ENCODE results near the gene RANBP1. TPM values are rescaled to one million over a fixed set of nuclear protein-coding genes. Genes with fewer than 3 reads are reported as not detected.

RANBP1 gene
- total and polyA plus RNA-seq, 2 of the 4 experiments (the other 2 are of a cell fraction), result 173 to 376 TPM

- ChIA-PET POLR2A (ENCODE audit: unreplicated experiment) (no interaction called here), CTCF (no interaction called here)
- Histone ChIP-seq H2BK20ac (ENCODE audit: low read depth, low read length) (no peak overlapping the region), H2AK9ac (replicated peaks; ENCODE audit: low read depth, low read length, poor library complexity) (no peak overlapping the region), H3K18ac (ENCODE audit: low read depth, low read length) (no peak overlapping the region), H4K91ac (ENCODE audit: insufficient read depth, low read depth, low read length) (no peak overlapping the region), H2BK120ac (ENCODE audit: low read depth, low read length) (no peak overlapping the region), H3K4me2 (ENCODE audit: low read depth, low read length) (no peak overlapping the region), H3K14ac (replicated peaks; ENCODE audit: low read depth, low read length) (no peak overlapping the region), H3K9me1 (ENCODE audit: insufficient read depth, low read length) (peaks cover 11% of the 10 kb centered on the region; the same call in 1 of the 2 replicates), H3K23ac (ENCODE audit: low read depth, low read length) (no peak overlapping the region), H3K4me3 (ENCODE audit: insufficient read depth, low read depth, low read length) (no peak overlapping the region), H2AK5ac (ENCODE audit: low read depth, low read length) (no peak overlapping the region), H3K4ac (ENCODE audit: low read depth, low read length) (no peak overlapping the region), H3K9me3 (ENCODE audit: control insufficient read depth, insufficient read depth, low read length) (no peaks in the 10 kb centered on the region), H4K5ac (ENCODE audit: low read depth, low read length) (no peak overlapping the region), H3K36me3 (ENCODE audit: control insufficient read depth, insufficient read depth, low read length) (peaks cover 13% of the 10 kb centered on the region; the same call in 1 of the 2 replicates), H2BK5ac (ENCODE audit: low read depth, low read length, poor library complexity, severe bottlenecking) (no peak overlapping the region), H3K79me1 (ENCODE audit: low read depth in 1 of 2, low read length in 2 of 2) (peaks cover 8 to 32% of the 10 kb centered on the region in 2 experiments; a peak in 3 of 4 replicates), H3K9ac (ENCODE audit: low read depth, low read length) (no peak overlapping the region), H2BK15ac (ENCODE audit: low read depth, low read length) (no peak overlapping the region), H4K20me1 (ENCODE audit: insufficient read depth, low read length) (peaks cover 16% of the 10 kb centered on the region), H2AFZ (replicated peaks; ENCODE audit: low read length, poor library complexity) (no peak overlapping the region), H4K8ac (ENCODE audit: low read depth in 2 of 2, low read length in 2 of 2) (no peak overlapping the region), H3K56ac (ENCODE audit: extremely low read depth, insufficient read depth, low read length) (no peak overlapping the region), H3K27ac (ENCODE audit: insufficient read depth, low read length) (no peak overlapping the region), H3K27me3 (ENCODE audit: control insufficient read depth, insufficient read depth, low read length) (no peaks in the 10 kb centered on the region), H3K4me1 (ENCODE audit: control insufficient read depth, insufficient read depth, low read length) (peaks cover 16% of the 10 kb centered on the region)
- TF ChIP-seq USF2 (IDR thresholded peaks at IDR 0.05; ENCODE audit: low read depth, low read length) (no peak), CHD1 (IDR thresholded peaks at IDR 0.05; ENCODE audit: low read depth, low read length) (no peak)
- BruUV-seq (replicated peaks), result no TSS peak
- in situ Hi-C loops (cut with MboI; ENCODE audit: low sequenced_read_pairs) (no loop called here), intact Hi-C loops (cut with micrococcal nuclease) (no loop called here), dilution Hi-C loops (cut with HindIII; ENCODE audit: low sequenced_read_pairs, unreplicated experiment) (no loop called here)
- ATAC-seq (ENCODE audit: low read depth), result no peak
- WGBS, 2 experiments (ENCODE audit: extremely low coverage in 2 of 2, insufficient read length in 1 of 2), result 94% methylated on average over 9 of the region's 22 CpGs; no CpG with 5 or more reads in 1 of the 2 experiments
- DNase-seq, result no peak
Observed at GRCh38 chr22:20145206-20145831, 29.4 kb downstream of the RANBP1 start.

All from IMR-90 (cell line).